ENCODE measurements around the gene VPS26B.

Gene VPS26B

DNA sequence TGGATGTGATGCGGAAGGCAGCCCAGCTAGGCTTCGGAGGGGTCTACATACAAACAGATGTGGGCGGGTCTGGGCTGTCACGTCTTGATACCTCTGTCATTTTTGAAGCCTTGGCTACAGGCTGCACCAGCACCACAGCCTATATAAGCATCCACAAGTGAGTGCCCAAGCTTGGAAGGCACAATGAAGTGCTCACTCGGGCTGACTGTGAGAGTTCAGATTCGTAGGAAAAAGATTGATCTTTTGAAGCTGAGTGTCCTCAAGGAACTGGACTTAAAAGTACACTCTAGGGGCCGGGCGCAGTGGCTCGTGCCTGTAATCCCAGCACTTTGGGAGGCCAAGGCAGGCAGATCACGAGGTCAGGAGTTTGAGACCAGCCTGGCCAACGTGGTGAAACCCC lies 32.6 kb downstream of the VPS26B start:
- Histone ChIP-seq H4K20me1 (ENCODE audit: insufficient read depth, low read length) (peaks cover 12% of the 10 kb centered on the region; the same call in 1 of the 2 replicates), H3K4me3 (ENCODE audit: low read depth in 1 of 2, low read length in 2 of 2) (no peak overlapping the region), H3K9me3 (ENCODE audit: insufficient read depth, low read length, severe bottlenecking) (no peaks in the 10 kb centered on the region), H3K9ac (ENCODE audit: low read depth, low read length) (no peak overlapping the region), H3K79me2 (ENCODE audit: insufficient read depth, low read length) (peaks cover 38% of the 10 kb centered on the region), H3K4me1 (ENCODE audit: insufficient read depth, low read length) (peaks cover 43% of the 10 kb centered on the region), H2AFZ (ENCODE audit: low read depth, low read length) (no peak overlapping the region), H3K27ac (ENCODE audit: low read length) (no peak overlapping the region), H3K4me2 (ENCODE audit: insufficient read depth, low read length) (no peak overlapping the region), H3K36me3 (ENCODE audit: insufficient read depth, low read length) (peaks cover 51% of the 10 kb centered on the region), H3K27me3 (ENCODE audit: insufficient read depth, low read length, poor library complexity) (no peaks in the 10 kb centered on the region)
- ATAC-seq (ENCODE audit: insufficient read depth, low read depth) (no peak), DNase-seq (no peak)
- TF ChIP-seq, protein P1, sequence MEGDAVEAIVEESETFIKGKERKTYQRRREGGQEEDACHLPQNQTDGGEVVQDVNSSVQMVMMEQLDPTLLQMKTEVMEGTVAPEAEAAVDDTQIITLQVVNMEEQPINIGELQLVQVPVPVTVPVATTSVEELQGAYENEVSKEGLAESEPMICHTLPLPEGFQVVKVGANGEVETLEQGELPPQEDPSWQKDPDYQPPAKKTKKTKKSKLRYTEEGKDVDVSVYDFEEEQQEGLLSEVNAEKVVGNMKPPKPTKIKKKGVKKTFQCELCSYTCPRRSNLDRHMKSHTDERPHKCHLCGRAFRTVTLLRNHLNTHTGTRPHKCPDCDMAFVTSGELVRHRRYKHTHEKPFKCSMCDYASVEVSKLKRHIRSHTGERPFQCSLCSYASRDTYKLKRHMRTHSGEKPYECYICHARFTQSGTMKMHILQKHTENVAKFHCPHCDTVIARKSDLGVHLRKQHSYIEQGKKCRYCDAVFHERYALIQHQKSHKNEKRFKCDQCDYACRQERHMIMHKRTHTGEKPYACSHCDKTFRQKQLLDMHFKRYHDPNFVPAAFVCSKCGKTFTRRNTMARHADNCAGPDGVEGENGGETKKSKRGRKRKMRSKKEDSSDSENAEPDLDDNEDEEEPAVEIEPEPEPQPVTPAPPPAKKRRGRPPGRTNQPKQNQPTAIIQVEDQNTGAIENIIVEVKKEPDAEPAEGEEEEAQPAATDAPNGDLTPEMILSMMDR (IDR thresholded peaks at IDR 0.05; ENCODE audit: borderline replicate concordance, extremely low read depth, low read length, poor library complexity, severe bottlenecking), result no peak
- TF ChIP-seq EZH2 (IDR thresholded peaks at IDR 0.05; ENCODE audit: borderline replicate concordance, low read depth, low read length, severe bottlenecking), result no peak

DNA sequence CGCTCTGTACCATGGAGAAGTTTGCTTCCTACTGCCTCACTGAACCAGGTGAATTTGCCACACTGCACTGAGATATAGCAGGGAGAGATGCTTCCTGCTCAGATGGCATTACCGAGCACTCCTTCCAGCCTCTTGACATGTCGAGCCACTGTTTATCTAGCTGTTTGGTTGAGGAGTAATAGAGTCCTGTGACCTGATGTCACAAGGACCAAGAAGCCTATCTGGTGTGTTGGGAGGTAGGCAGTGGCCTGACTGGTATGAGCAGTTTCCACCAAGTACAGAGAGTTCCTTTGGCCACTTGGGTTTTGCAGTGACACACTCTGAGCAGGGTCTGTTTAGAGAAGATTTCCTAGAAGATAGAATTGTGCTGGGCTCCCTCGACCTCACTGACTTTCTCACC lies 34.1 kb downstream of the VPS26B start:
- Histone ChIP-seq H3K9ac (ENCODE audit: low read depth, low read length) (no peak overlapping the region), H3K4me2 (ENCODE audit: insufficient read depth, low read length) (no peak overlapping the region), H3K4me1 (ENCODE audit: insufficient read depth, low read length) (peaks cover 40% of the 10 kb centered on the region), H3K4me3 (ENCODE audit: low read depth in 1 of 2, low read length in 2 of 2) (no peak overlapping the region), H3K36me3 (ENCODE audit: insufficient read depth, low read length) (peaks cover 66% of the 10 kb centered on the region), H3K27ac (ENCODE audit: low read length) (no peak overlapping the region), H3K9me3 (ENCODE audit: insufficient read depth, low read length, severe bottlenecking) (no peaks in the 10 kb centered on the region), H3K79me2 (ENCODE audit: insufficient read depth, low read length) (peaks cover 27% of the 10 kb centered on the region), H4K20me1 (ENCODE audit: insufficient read depth, low read length) (peaks cover 14% of the 10 kb centered on the region; the same call in 1 of the 2 replicates), H3K27me3 (ENCODE audit: insufficient read depth, low read length, poor library complexity) (no peaks in the 10 kb centered on the region), H2AFZ (ENCODE audit: low read depth, low read length) (no peak overlapping the region)
- TF ChIP-seq, protein P1 (IDR thresholded peaks at IDR 0.05; ENCODE audit: borderline replicate concordance, extremely low read depth, low read length, poor library complexity, severe bottlenecking), result no peak
- no peak for TF ChIP-seq EZH2 (IDR thresholded peaks at IDR 0.05; ENCODE audit: borderline replicate concordance, low read depth, low read length, severe bottlenecking)
- DNase-seq (no peak), ATAC-seq (ENCODE audit: insufficient read depth, low read depth) (no peak)

DNA sequence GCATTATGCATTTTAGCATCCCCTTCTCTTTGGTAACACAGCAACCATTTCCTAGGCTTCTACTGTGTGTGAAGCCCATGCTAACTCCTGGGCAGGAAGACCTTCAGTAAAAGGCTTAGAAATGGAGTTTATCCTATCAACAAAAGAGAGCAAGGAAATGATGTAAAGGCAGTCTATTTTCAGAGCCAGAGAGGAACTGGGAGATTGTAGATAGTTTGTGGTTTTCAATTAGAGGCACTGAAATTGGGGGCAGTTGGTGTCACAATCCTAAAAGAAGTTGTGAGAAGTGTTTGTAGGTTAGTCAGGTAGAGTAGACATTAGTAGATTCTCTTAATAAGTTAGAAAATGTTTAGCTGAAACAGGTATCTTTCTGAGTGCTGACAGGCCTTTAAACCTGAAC lies 36.0 kb downstream of the VPS26B start:
- Histone ChIP-seq H4K20me1 (ENCODE audit: insufficient read depth, low read length) (peaks cover 12% of the 10 kb centered on the region; the same call in 1 of the 2 replicates), H3K9ac (ENCODE audit: low read depth, low read length) (no peak overlapping the region), H3K4me2 (ENCODE audit: insufficient read depth, low read length) (no peak overlapping the region), H3K79me2 (ENCODE audit: insufficient read depth, low read length) (peaks cover 13% of the 10 kb centered on the region; the same call in 1 of the 2 replicates), H3K27ac (ENCODE audit: low read length) (peak overlapping the region; percentile 46), H3K27me3 (ENCODE audit: insufficient read depth, low read length, poor library complexity) (no peaks in the 10 kb centered on the region), H2AFZ (ENCODE audit: low read depth, low read length) (no peak overlapping the region), H3K4me1 (ENCODE audit: insufficient read depth, low read length) (peaks cover 24% of the 10 kb centered on the region), H3K4me3 (ENCODE audit: low read depth in 1 of 2, low read length in 2 of 2) (no peak overlapping the region), H3K9me3 (ENCODE audit: insufficient read depth, low read length, severe bottlenecking) (no peaks in the 10 kb centered on the region), H3K36me3 (ENCODE audit: insufficient read depth, low read length) (peaks cover 75% of the 10 kb centered on the region)
- ATAC-seq (ENCODE audit: insufficient read depth, low read depth), result peak; percentile 49
- no peak for DNase-seq
- no peak for TF ChIP-seq EZH2 (IDR thresholded peaks at IDR 0.05; ENCODE audit: borderline replicate concordance, low read depth, low read length, severe bottlenecking)
- TF ChIP-seq, protein P1 (IDR thresholded peaks at IDR 0.05; ENCODE audit: borderline replicate concordance, extremely low read depth, low read length, poor library complexity, severe bottlenecking), result no peak
